ENCODE measurements around the gene MAD1L1.
"Not testable (repeated sequence)": the region's sequence is repeated elsewhere in the genome, so short reads cannot be mapped to it uniquely, and the experiment has no call there.

The MAD1L1 gene

GRCh38 chr7:2271273-2272026 is 38.7 kb upstream of the MAD1L1 start:
- FAIRE-seq (no peak), DNase-seq (ENCODE audit: insufficient read length) (no peak)
- TF ChIP-seq POLR2AphosphoS5 (IDR thresholded peaks at IDR 0.05; ENCODE audit: low read depth, low read length) (no peak), POLR2A (IDR thresholded peaks at IDR 0.05; ENCODE audit: low read depth, low read length) (no peak), TAF1 (IDR thresholded peaks at IDR 0.05; ENCODE audit: borderline replicate concordance, low read depth, low read length) (no peak)

- no peak for DNase-seq (ENCODE audit: insufficient read length)
- TF ChIP-seq POLR2AphosphoS5 (IDR thresholded peaks at IDR 0.05; ENCODE audit: low read depth, low read length) (no peak), TAF1 (IDR thresholded peaks at IDR 0.05; ENCODE audit: borderline replicate concordance, low read depth, low read length) (no peak), POLR2A (IDR thresholded peaks at IDR 0.05; ENCODE audit: low read depth, low read length) (no peak)
- no peak for FAIRE-seq
These were observed 37.8 kb upstream of the MAD1L1 start for GRCh38 chr7:2270495-2270894.

GRCh38 chr7:2269991-2270460 is 37.3 kb upstream of the MAD1L1 start:
- TF ChIP-seq TAF1 (IDR thresholded peaks at IDR 0.05; ENCODE audit: borderline replicate concordance, low read depth, low read length) (no peak), POLR2A (IDR thresholded peaks at IDR 0.05; ENCODE audit: low read depth, low read length) (no peak), POLR2AphosphoS5 (IDR thresholded peaks at IDR 0.05; ENCODE audit: low read depth, low read length) (no peak)
- DNase-seq (ENCODE audit: insufficient read length), result no peak

GRCh38 chr7:2269089-2269990 is 36.6 kb upstream of the MAD1L1 start:
- DNase-seq (ENCODE audit: insufficient read length); FAIRE-seq: not testable (repeated sequence)

More at GRCh38 chr7:2269991-2270460, 37.3 kb upstream of the MAD1L1 start:
- no peak for FAIRE-seq

GRCh38 chr7:2266911-2267310 is 34.2 kb upstream of the MAD1L1 start:
- TF ChIP-seq POLR2A (IDR thresholded peaks at IDR 0.05; ENCODE audit: low read depth, low read length) (no peak), POLR2AphosphoS5 (IDR thresholded peaks at IDR 0.05; ENCODE audit: low read depth, low read length) (no peak), TAF1 (IDR thresholded peaks at IDR 0.05; ENCODE audit: borderline replicate concordance, low read depth, low read length) (no peak)
- FAIRE-seq (no peak), DNase-seq (ENCODE audit: insufficient read length) (no peak)

GRCh38 chr7:2264158-2264557 is 31.4 kb upstream of the MAD1L1 start:
- no peak for DNase-seq (ENCODE audit: insufficient read length)
- TF ChIP-seq TAF1 (IDR thresholded peaks at IDR 0.05; ENCODE audit: borderline replicate concordance, low read depth, low read length) (no peak), POLR2AphosphoS5 (IDR thresholded peaks at IDR 0.05; ENCODE audit: low read depth, low read length) (no peak), POLR2A (IDR thresholded peaks at IDR 0.05; ENCODE audit: low read depth, low read length) (no peak)
- no peak for FAIRE-seq

GRCh38 chr7:2263176-2263575 is 30.4 kb upstream of the MAD1L1 start:
- no peak for DNase-seq (ENCODE audit: insufficient read length)
- TF ChIP-seq TAF1 (IDR thresholded peaks at IDR 0.05; ENCODE audit: borderline replicate concordance, low read depth, low read length), result no peak
- TF ChIP-seq POLR2A (IDR thresholded peaks at IDR 0.05; ENCODE audit: low read depth, low read length), result no peak
- TF ChIP-seq POLR2AphosphoS5 (IDR thresholded peaks at IDR 0.05; ENCODE audit: low read depth, low read length), result no peak
- FAIRE-seq, result no peak

- no peak for DNase-seq (ENCODE audit: insufficient read length)
- TF ChIP-seq POLR2A (IDR thresholded peaks at IDR 0.05; ENCODE audit: low read depth, low read length) (no peak), TAF1 (IDR thresholded peaks at IDR 0.05; ENCODE audit: borderline replicate concordance, low read depth, low read length) (no peak), POLR2AphosphoS5 (IDR thresholded peaks at IDR 0.05; ENCODE audit: low read depth, low read length) (no peak)
- FAIRE-seq, result no peak
These were observed 28.9 kb upstream of the MAD1L1 start for GRCh38 chr7:2261611-2262010.

- DNase-seq (ENCODE audit: insufficient read length), result no peak
- TF ChIP-seq POLR2AphosphoS5 (IDR thresholded peaks at IDR 0.05; ENCODE audit: low read depth, low read length) (no peak), TAF1 (IDR thresholded peaks at IDR 0.05; ENCODE audit: borderline replicate concordance, low read depth, low read length) (no peak), POLR2A (IDR thresholded peaks at IDR 0.05; ENCODE audit: low read depth, low read length) (no peak)
- no peak for FAIRE-seq
These were observed 28.1 kb upstream of the MAD1L1 start for GRCh38 chr7:2260820-2261219.

- FAIRE-seq (no peak), DNase-seq (ENCODE audit: insufficient read length) (no peak)
- no peak for TF ChIP-seq TAF1 (IDR thresholded peaks at IDR 0.05; ENCODE audit: borderline replicate concordance, low read depth, low read length)
- TF ChIP-seq POLR2AphosphoS5 (IDR thresholded peaks at IDR 0.05; ENCODE audit: low read depth, low read length), result no peak
- no peak for TF ChIP-seq POLR2A (IDR thresholded peaks at IDR 0.05; ENCODE audit: low read depth, low read length)
These were observed 26.7 kb upstream of the MAD1L1 start for GRCh38 chr7:2259480-2259879.

GRCh38 chr7:2258661-2259365 is 26.1 kb upstream of the MAD1L1 start:
- FAIRE-seq (peak; percentile 83), DNase-seq (ENCODE audit: insufficient read length) (peak; percentile 80)
- TF ChIP-seq POLR2A (IDR thresholded peaks at IDR 0.05; ENCODE audit: low read depth, low read length), result 0 out of 2 replicates have a peak, but pooled peaks have one; percentile 19
- TF ChIP-seq TAF1 (IDR thresholded peaks at IDR 0.05; ENCODE audit: borderline replicate concordance, low read depth, low read length), result no peak
